HepG2 (cell line): ENCODE measurements around the gene HPCAL1. TPM values are rescaled to one million over a fixed set of nuclear protein-coding genes. Genes with fewer than 3 reads are reported as not detected.

Source experiments
- ATAC-seq: fragments of 200-7000 bp; cut with Tn5 transposase; 3 replicates; pipeline ENCODE4 v1.9.1; 2020; ENCODE audit warnings: mild to moderate bottlenecking, moderate library complexity
- BruUV-seq: library from RNA; stranded (reverse); fragments of 400-500 nt; replicated peaks from 2 replicates; lab custom pipeline; 2021; lab: Mats Ljungman, UMichigan
- CTCF ChIA-PET: fragments of 300-600 bp; formaldehyde crosslinking; extraction: SDS; loops from one replicate; lab custom pipeline; 2021; ENCODE audit warnings: low total read pairs, inconsistent platforms, low intra/inter-chr PET ratio; lab: Yijun Ruan, JAX
- POLR2A ChIA-PET: fragments of 350-600 bp; sonication (Branson Sonifier 250); formaldehyde crosslinking; loops from one replicate; lab custom pipeline; 2020; ENCODE audit warnings: antibody characterized with exemption, inconsistent platforms; lab: Yijun Ruan, JAX
- DNase-seq: peaks from one replicate; pipeline ENCODE4 v3.0.0-alpha.2; 2015; ENCODE audit warnings: low spot score
- FAIRE-seq: peaks from 3 replicates; lab custom pipeline; 2011; peaks lifted over from hg19 to GRCh38; lab: Jason Lieb, UNC
- H2AFZ ChIP-seq: one replicate; pipeline ENCODE4 v1.6.1; 2011; ENCODE audit warnings: low read length, inconsistent platforms
- H3K27ac ChIP-seq: fragments of 300-600 bp; 3 replicates; pipeline ENCODE4 v1.8.0; 2011; ENCODE audit warnings: mixed run types, mild to moderate bottlenecking, mixed read lengths, low read length, inconsistent platforms; ENCODE audit not compliant: insufficient read depth; ENCODE audit errors: extremely low read length
- H3K27me3 ChIP-seq, 2 experiments: fragments of 200-600 bp in 1 of 2; 2 replicates in 1 of 2; 3 replicates in 1 of 2; pipeline versions ENCODE4 v1.6.0 to v1.8.0; 2011; ENCODE audit warnings: low read length in 2 of 2, mild to moderate bottlenecking in 2 of 2, moderate library complexity in 2 of 2, inconsistent platforms in 1 of 2; ENCODE audit not compliant: insufficient read depth in 2 of 2, control insufficient read depth in 1 of 2
- H3K36me3 ChIP-seq, 2 experiments: fragments of 200-600 bp in 1 of 2; replicated peaks in 1 of 2; 2 replicates in 1 of 2; 3 replicates in 1 of 2; pipeline versions ENCODE4 v1.5.1 to v1.8.0; 2011; ENCODE audit warnings: low read length in 2 of 2, inconsistent platforms in 1 of 2; ENCODE audit not compliant: insufficient read depth in 2 of 2, control insufficient read depth in 1 of 2
- H3K4me1 ChIP-seq: 2 replicates; pipeline ENCODE4 v1.5.1; 2012; ENCODE audit warnings: low read length, inconsistent platforms; ENCODE audit not compliant: insufficient read depth
- H3K4me2 ChIP-seq: 2 replicates; pipeline ENCODE4 v1.6.0; 2011; ENCODE audit warnings: low read depth, low read length, inconsistent platforms
- H3K4me3 ChIP-seq, 3 experiments: fragments of 200-600 bp in 1 of 3; sonication (generic), shearing (Covaris generic) in 1 of 3; replicated peaks in 1 of 3; 2 replicates each; pipeline ENCODE4 v1.5.1; 2011 to 2016; ENCODE audit warnings: low read length in 3 of 3, inconsistent platforms in 2 of 3, low read depth in 2 of 3, mild to moderate bottlenecking in 2 of 3, control low read depth in 1 of 3, mixed read lengths in 1 of 3; ENCODE audit not compliant: insufficient read depth in 1 of 3
- H3K79me2 ChIP-seq: one replicate; pipeline ENCODE4 v1.6.1; 2011; ENCODE audit warnings: low read length, inconsistent platforms; ENCODE audit not compliant: insufficient read depth
- H3K9ac ChIP-seq: 2 replicates; pipeline ENCODE4 v1.6.0; 2011; ENCODE audit warnings: mild to moderate bottlenecking, low read depth, low read length, inconsistent platforms; ENCODE audit not compliant: insufficient read depth
- H3K9me3 ChIP-seq: 2 replicates; pipeline ENCODE4 v1.5.1; 2012; ENCODE audit warnings: mild to moderate bottlenecking, low read length
- H4K20me1 ChIP-seq: 2 replicates; pipeline ENCODE4 v1.6.0; 2011; ENCODE audit warnings: inconsistent platforms, mild to moderate bottlenecking, low read length, moderate library complexity; ENCODE audit not compliant: insufficient read depth
- ASH2L ChIP-seq: fragments of 300-600, 200-600 bp; sonication (generic); IDR thresholded peaks from 2 replicates; pipeline ENCODE4 v1.7.0; 2017; ENCODE audit warnings: low read depth, mild to moderate bottlenecking, moderate library complexity, mixed read lengths, low read length; ENCODE audit not compliant: insufficient read length
- ATF7-NPFF ChIP-seq: sonication (generic); formaldehyde crosslinking; IDR thresholded peaks from 2 replicates; pipeline ENCODE4 v1.8.1; 2023; ENCODE audit warnings: mild to moderate bottlenecking, low read depth, missing genetic modification reagents, moderate library complexity
- CBX5 ChIP-seq: sonication (generic); formaldehyde crosslinking; IDR thresholded peaks from 2 replicates; pipeline ENCODE4 v1.4.0; 2020; ENCODE audit warnings: missing genetic modification reagents, borderline replicate concordance
- CCDC6 ChIP-seq: sonication (generic); formaldehyde crosslinking; IDR thresholded peaks from 2 replicates; pipeline ENCODE4 v1.8.1; 2022; ENCODE audit warnings: mild to moderate bottlenecking, missing genetic modification reagents, moderate library complexity
- FOXA1 ChIP-seq, 2 experiments: fragments of 450-650 bp in 1 of 2; sonication (generic) in 1 of 2; formaldehyde crosslinking in 1 of 2; IDR thresholded peaks; 2 replicates each; pipeline versions ENCODE4 v1.4.0 to v1.6.1; 2016 to 2020; ENCODE audit warnings: missing genetic modification reagents in 1 of 2
- HMG20B ChIP-seq: conservative IDR thresholded peaks from 2 replicates; pipeline ENCODE4 v1.6.1; 2016; ENCODE audit warnings: missing genetic modification reagents, missing compliant biosample characterization
- HMGA1 ChIP-seq: sonication (generic); formaldehyde crosslinking; conservative IDR thresholded peaks from 2 replicates; pipeline ENCODE4 v1.4.0; 2020; ENCODE audit warnings: missing genetic modification reagents
- MIXL1 ChIP-seq: IDR thresholded peaks from 2 replicates; pipeline ENCODE4 v1.6.1; 2016
- MXD4 ChIP-seq: IDR thresholded peaks from 2 replicates; pipeline ENCODE4 v1.6.1; 2016; ENCODE audit warnings: mild to moderate bottlenecking, missing biosample characterization, missing genetic modification reagents
- NFIC ChIP-seq: IDR thresholded peaks from 2 replicates; pipeline ENCODE4 v1.6.1; 2012; ENCODE audit warnings: mild to moderate bottlenecking, low read length, inconsistent platforms
- TBX3 ChIP-seq: fragments of 450-650 bp; IDR thresholded peaks from 2 replicates; pipeline ENCODE4 v1.6.1; 2017; ENCODE audit warnings: antibody characterized with exemption, mild to moderate bottlenecking, inconsistent platforms, borderline replicate concordance
- TCF12 ChIP-seq, 2 experiments: fragments of 450-650 bp in 1 of 2; sonication (generic) in 1 of 2; formaldehyde crosslinking in 1 of 2; IDR thresholded peaks; 2 replicates each; pipeline versions ENCODE4 v1.6.1 to v1.8.0; 2017 to 2022; ENCODE audit warnings: antibody characterized with exemption in 1 of 2, mild to moderate bottlenecking in 1 of 2, missing genetic modification reagents in 1 of 2, moderate library complexity in 1 of 2
- XBP1 ChIP-seq: sonication (generic); formaldehyde crosslinking; IDR thresholded peaks from 2 replicates; pipeline ENCODE4 v1.5.0; 2020; ENCODE audit warnings: missing genetic modification reagents
- ZEB1 ChIP-seq: IDR thresholded peaks from 2 replicates; pipeline ENCODE4 v1.6.1; 2012; ENCODE audit warnings: mild to moderate bottlenecking, low read depth, inconsistent platforms; ENCODE audit not compliant: insufficient replicate concordance
- ZNF264 ChIP-seq: sonication (generic); formaldehyde crosslinking; IDR thresholded peaks from 2 replicates; pipeline ENCODE4 v1.4.0; 2020; ENCODE audit warnings: missing genetic modification reagents
- ZNF446 ChIP-seq: sonication (generic); formaldehyde crosslinking; IDR thresholded peaks from 2 replicates; pipeline ENCODE4 v1.5.0; 2020; ENCODE audit warnings: mild to moderate bottlenecking, missing genetic modification reagents
- ZNF782 ChIP-seq: sonication (generic); formaldehyde crosslinking; IDR thresholded peaks from 2 replicates; pipeline ENCODE4 v1.4.0; 2020; ENCODE audit warnings: missing genetic modification reagents, mild to moderate bottlenecking, borderline replicate concordance
- WGBS: methylation state at CpG from one replicate; pipeline ENCODE4 v1.1.6; 2017; ENCODE audit warnings: low lambda C conversion rate; 5-methylcytosine and 5-hydroxymethylcytosine counted together
- in situ Hi-C: cut with HindIII; loops from 2 replicates; pipeline ENCODE4 v1.10.0; 2017; ENCODE audit warnings: low pct_unique_long_range_greater_than_20kb; ENCODE audit not compliant: extremely low pct_ligation_motif_present
- intact Hi-C: fragments of 100-400 bp; cut with micrococcal nuclease; formaldehyde crosslinking; loops from one replicate; pipeline ENCODE4 v1.10.0; 2022; ENCODE audit not compliant: unreplicated experiment
- polyA plus RNA-seq, 8 experiments: library from polyadenylated mRNA; depleted of rRNA in 3 of 8; stranded (reverse) in 7 of 8; unstranded in 1 of 8; fragments of >200 nt; fragmentation: Illumina TruSeq in 4 of 8; extraction: Trizol in 4 of 8; gene quantifications; 2 replicates each; pipeline versions ENCODE4 v1.2.1 to v1.2.3, GENCODE V29; 2011 to 2016; ENCODE audit warnings: low read depth in 4 of 8, missing spikeins in 1 of 8, mixed read lengths in 1 of 8; ENCODE audit not compliant: insufficient read depth in 1 of 8
- total RNA-seq, 5 experiments: library from RNA; depleted of rRNA; stranded (reverse); fragments of >200 nt; fragmentation: Illumina TruSeq; extraction: Trizol; gene quantifications; 2 replicates each; pipeline ENCODE4 v1.2.3, GENCODE V29; 2016; ENCODE audit warnings: low read depth in 1 of 5
- TF ChIP-seq, protein P1 (sequence below): sonication (generic); formaldehyde crosslinking; conservative IDR thresholded peaks from 2 replicates; pipeline ENCODE4 v1.4.0; 2020; ENCODE audit warnings: missing genetic modification reagents
- TF ChIP-seq, protein P2 (sequence below): IDR thresholded peaks from 2 replicates; pipeline ENCODE4 v1.6.1; 2018; ENCODE audit warnings: missing genetic modification reagents

The HPCAL1 gene
- total and polyA plus RNA-seq, 2 of the 13 experiments (the other 11 are each of a cell fraction or from before 2014, with no cell fraction given), result 29.5 to 29.9 TPM

DNA sequence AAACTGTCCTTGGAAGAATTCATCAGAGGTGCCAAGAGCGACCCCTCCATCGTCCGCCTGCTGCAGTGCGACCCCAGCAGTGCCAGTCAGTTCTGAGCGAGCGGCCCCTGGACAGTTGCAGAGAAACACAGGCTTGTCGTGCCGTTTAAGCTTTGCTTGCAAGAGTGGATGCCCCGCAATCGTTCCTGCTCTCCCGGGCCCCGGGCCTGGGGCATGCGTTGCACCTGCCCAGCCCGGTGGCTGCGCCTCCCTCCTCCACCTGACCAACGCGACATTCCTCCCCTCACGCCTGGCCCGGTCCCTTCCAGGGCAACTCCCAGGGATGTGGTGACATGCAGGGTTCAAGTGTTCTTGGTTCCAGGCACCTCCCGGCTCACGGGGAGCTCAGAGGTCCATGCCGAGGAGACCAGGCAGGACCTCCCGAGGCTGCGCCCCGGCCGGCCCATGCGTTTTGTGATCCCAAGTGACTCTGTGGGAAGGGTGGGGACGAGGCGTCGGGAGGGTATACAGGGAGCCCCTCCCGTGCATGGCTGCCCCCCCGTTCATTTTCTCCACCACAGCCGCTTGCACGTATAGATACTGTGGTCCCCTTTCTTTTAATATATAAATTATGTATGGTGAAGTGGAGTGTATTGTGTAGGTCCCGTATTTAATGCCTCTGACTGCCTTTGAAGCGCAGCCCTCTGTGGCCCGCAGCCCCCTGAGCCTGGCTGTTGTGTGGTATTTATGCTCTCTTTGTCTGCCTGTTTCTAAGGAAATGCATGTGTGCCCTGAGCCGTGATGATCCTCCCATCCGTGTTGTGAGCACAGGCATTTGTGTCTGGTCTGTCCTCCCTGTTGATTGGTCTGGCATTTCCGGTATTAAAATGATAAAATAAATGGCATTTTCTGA is 124.3 kb downstream of the HPCAL1 start:
- Histone ChIP-seq H3K4me2 (no peak overlapping the region), H3K27ac (no peak overlapping the region), H3K9me3 (no peaks in the 10 kb centered on the region), H4K20me1 (no peaks in the 10 kb centered on the region), H2AFZ (no peak overlapping the region), H3K36me3 (peaks cover 17 to 21% of the 10 kb centered on the region in 2 experiments; a peak in 4 of 5 replicates), H3K4me1 (peaks cover 2% of the 10 kb centered on the region), H3K79me2 (no peaks in the 10 kb centered on the region), H3K27me3 (peaks cover 0 to 7% of the 10 kb centered on the region in 2 experiments; a peak in 3 of 5 replicates), H3K4me3 (no peak overlapping the region), H3K9ac (no peak overlapping the region)
- DNase-seq, result no peak
- ChIA-PET POLR2A (no interaction called here), CTCF (no interaction called here)
- BruUV-seq, result TSS peak; percentile 52
- ATAC-seq, result no peak
- WGBS, result 93% methylated on average over 34 of the region's 40 CpGs
- no peak for FAIRE-seq
- in situ Hi-C loops, result loop anchor here (25.0 kb wide), 1 partner anchor 615 kb away; no protein-coding TSS in a partner anchor
- intact Hi-C loops, result no loop called here
- no peak for TF ChIP-seq MXD4 (CRISPR knock-in tag)
- TF ChIP-seq, protein P1, sequence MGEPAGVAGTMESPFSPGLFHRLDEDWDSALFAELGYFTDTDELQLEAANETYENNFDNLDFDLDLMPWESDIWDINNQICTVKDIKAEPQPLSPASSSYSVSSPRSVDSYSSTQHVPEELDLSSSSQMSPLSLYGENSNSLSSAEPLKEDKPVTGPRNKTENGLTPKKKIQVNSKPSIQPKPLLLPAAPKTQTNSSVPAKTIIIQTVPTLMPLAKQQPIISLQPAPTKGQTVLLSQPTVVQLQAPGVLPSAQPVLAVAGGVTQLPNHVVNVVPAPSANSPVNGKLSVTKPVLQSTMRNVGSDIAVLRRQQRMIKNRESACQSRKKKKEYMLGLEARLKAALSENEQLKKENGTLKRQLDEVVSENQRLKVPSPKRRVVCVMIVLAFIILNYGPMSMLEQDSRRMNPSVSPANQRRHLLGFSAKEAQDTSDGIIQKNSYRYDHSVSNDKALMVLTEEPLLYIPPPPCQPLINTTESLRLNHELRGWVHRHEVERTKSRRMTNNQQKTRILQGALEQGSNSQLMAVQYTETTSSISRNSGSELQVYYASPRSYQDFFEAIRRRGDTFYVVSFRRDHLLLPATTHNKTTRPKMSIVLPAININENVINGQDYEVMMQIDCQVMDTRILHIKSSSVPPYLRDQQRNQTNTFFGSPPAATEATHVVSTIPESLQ, result no peak
- TF ChIP-seq, protein P2, sequence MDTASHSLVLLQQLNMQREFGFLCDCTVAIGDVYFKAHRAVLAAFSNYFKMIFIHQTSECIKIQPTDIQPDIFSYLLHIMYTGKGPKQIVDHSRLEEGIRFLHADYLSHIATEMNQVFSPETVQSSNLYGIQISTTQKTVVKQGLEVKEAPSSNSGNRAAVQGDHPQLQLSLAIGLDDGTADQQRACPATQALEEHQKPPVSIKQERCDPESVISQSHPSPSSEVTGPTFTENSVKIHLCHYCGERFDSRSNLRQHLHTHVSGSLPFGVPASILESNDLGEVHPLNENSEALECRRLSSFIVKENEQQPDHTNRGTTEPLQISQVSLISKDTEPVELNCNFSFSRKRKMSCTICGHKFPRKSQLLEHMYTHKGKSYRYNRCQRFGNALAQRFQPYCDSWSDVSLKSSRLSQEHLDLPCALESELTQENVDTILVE (CRISPR knock-in tag), result no peak
- TF ChIP-seq TCF12 (IDR thresholded peaks at IDR 0.05), result no peak
- no peak for TF ChIP-seq TCF12 (CRISPR knock-in tag; IDR thresholded peaks at IDR 0.05)
- TF ChIP-seq NFIC, result no peak
- no peak for TF ChIP-seq ATF7-NPFF (CRISPR knock-in tag)
- TF ChIP-seq HMG20B (CRISPR knock-in tag), result no peak
- no peak for TF ChIP-seq HMGA1 (CRISPR knock-in tag)
- no peak for TF ChIP-seq ZEB1
- no peak for TF ChIP-seq ZNF782 (CRISPR knock-in tag)
- no peak for TF ChIP-seq FOXA1 (IDR thresholded peaks at IDR 0.05)
- no peak for TF ChIP-seq FOXA1 (CRISPR knock-in tag; IDR thresholded peaks at IDR 0.05)
- no peak for TF ChIP-seq ZNF264 (CRISPR knock-in tag)
- TF ChIP-seq ASH2L, result no peak
- no peak for TF ChIP-seq XBP1
- TF ChIP-seq CCDC6 (CRISPR knock-in tag), result no peak
- TF ChIP-seq MIXL1, result no peak
- TF ChIP-seq TBX3, result no peak
- no peak for TF ChIP-seq ZNF446 (CRISPR knock-in tag)
- no peak for TF ChIP-seq CBX5 (CRISPR knock-in tag)
